Activated CD4-positive, alpha-beta T cell treated with anti-CD3 and anti-CD28 coated beads for 36 hours (primary cell): ENCODE measurements around the gene CD48. TPM values are rescaled to one million over a fixed set of nuclear protein-coding genes. Genes with fewer than 3 reads are reported as not detected.
A peak's percentile ranks its signal among the peaks of the same experiment; 100 is the strongest.

Experiments used
- ATAC-seq: fragments of 200-7000 bp; cut with Tn5 transposase; one replicate; pipeline ENCODE4 v1.10.0; 2021; ENCODE audit warnings: mild to moderate bottlenecking, moderate library complexity
- CTCF ChIA-PET: fragments of 350-600 bp; sonication (Branson Sonifier 250); formaldehyde crosslinking; loops from one replicate; lab custom pipeline; 2021; ENCODE audit warnings: antibody characterized with exemption; lab: Charles Lee
- POLR2A ChIA-PET: fragments of 350-600 bp; sonication (Branson Sonifier 250); formaldehyde crosslinking; loops from one replicate; lab custom pipeline; 2021; ENCODE audit warnings: antibody characterized with exemption, inconsistent platforms; lab: Charles Lee
- DNase-seq: peaks from one replicate; pipeline ENCODE4 v3.0.0-alpha.2; 2020
- H3K27ac Mint-ChIP-seq: one replicate; pipeline ENCODE4 v1.8.0; 2021; ENCODE audit warnings: mixed read lengths
- H3K27me3 Mint-ChIP-seq: one replicate; pipeline ENCODE4 v1.8.0; 2021; ENCODE audit warnings: mixed read lengths
- H3K36me3 Mint-ChIP-seq: one replicate; pipeline ENCODE4 v1.8.0; 2021; ENCODE audit warnings: low read depth, mixed read lengths
- H3K4me1 Mint-ChIP-seq: one replicate; pipeline ENCODE4 v1.8.0; 2021; ENCODE audit warnings: mixed read lengths
- H3K4me3 Mint-ChIP-seq: one replicate; pipeline ENCODE4 v1.8.0; 2021; ENCODE audit warnings: mild to moderate bottlenecking, moderate library complexity, mixed read lengths
- H3K9me3 Mint-ChIP-seq: one replicate; pipeline ENCODE4 v1.8.0; 2021; ENCODE audit warnings: low read depth, mixed read lengths
- intact Hi-C, 2 experiments: fragments of 100-400 bp; cut with DNase I in 1 of 2; cut with micrococcal nuclease in 1 of 2; formaldehyde crosslinking; loops; one replicate each; pipeline versions ENCODE4 v1.14.2 to v1.15.1; 2022 to 2024; cut with DNase I, micrococcal nuclease
- total RNA-seq, 2 experiments: library from RNA; stranded (reverse); gene quantifications; one replicate each; pipeline ENCODE4 v1.2.3, GENCODE V29; 2021

The CD48 gene
- total RNA-seq, 2 experiments from 2014 or later, result 180 to 217 TPM

- Mint-ChIP-seq H3K27ac (no peak overlapping the region), H3K9me3 (peaks cover 6% of the 10 kb centered on the region), H3K36me3 (peaks cover 21% of the 10 kb centered on the region), H3K4me3 (no peak overlapping the region), H3K4me1 (peaks cover 54% of the 10 kb centered on the region), H3K27me3 (no peaks in the 10 kb centered on the region)
- ATAC-seq (no peak), DNase-seq (no peak)
- ChIA-PET POLR2A (no interaction called here), CTCF (interaction anchor here (0.7 to 3.0 kb wide), 4 partner anchors 14 to 108 kb away, joined by 3 to 10 read pairs (median 6); no protein-coding TSS in a partner anchor)
- intact Hi-C loops, result no loop called here
Observed at GRCh38 chr1:160669276-160669675, 42.3 kb downstream of the CD48 start.

- POLR2A ChIA-PET, result no interaction called here
- ATAC-seq (no peak), DNase-seq (no peak)
- H3K27ac Mint-ChIP-seq, result peak overlapping the region; percentile 7
- intact Hi-C loops, result no loop called here
- peaks cover 6% of the 10 kb centered on the region for H3K9me3 Mint-ChIP-seq
- CTCF ChIA-PET, result interaction anchor here (0.9 to 3.0 kb wide), 5 partner anchors 16 to 49 kb away, joined by 3 to 10 read pairs (median 4); no protein-coding TSS in a partner anchor
- H3K4me3 Mint-ChIP-seq, result no peak overlapping the region
- H3K36me3 Mint-ChIP-seq, result peaks cover 24% of the 10 kb centered on the region
- H3K27me3 Mint-ChIP-seq, result no peaks in the 10 kb centered on the region
- H3K4me1 Mint-ChIP-seq, result peaks cover 68% of the 10 kb centered on the region
Observed at GRCh38 chr1:160667896-160668295, 43.7 kb downstream of the CD48 start.

- DNase-seq, result no peak
- ATAC-seq, result peak; percentile 30
- Mint-ChIP-seq H3K27ac (peak overlapping the region; percentile 89), H3K36me3 (peaks cover 23% of the 10 kb centered on the region), H3K4me1 (peaks cover 78% of the 10 kb centered on the region), H3K9me3 (peaks cover 6% of the 10 kb centered on the region), H3K4me3 (peak overlapping the region; percentile 32), H3K27me3 (no peaks in the 10 kb centered on the region)
- intact Hi-C loops, result no loop called here
- POLR2A ChIA-PET, result no interaction called here
- CTCF ChIA-PET, result interaction anchor here (0.9 to 3.6 kb wide), 6 partner anchors 10 to 47 kb away, joined by 3 to 18 read pairs (median 4); no protein-coding TSS in a partner anchor
Observed at GRCh38 chr1:160666079-160666442, 45.6 kb downstream of the CD48 start.

GRCh38 chr1:160665330-160666078 is 46.1 kb downstream of the CD48 start:
- peaks cover 19% of the 10 kb centered on the region for H3K36me3 Mint-ChIP-seq
- ATAC-seq (peak; percentile 55), DNase-seq (peak; percentile 62)
- H3K4me3 Mint-ChIP-seq, result peak overlapping the region; percentile 32
- no peaks in the 10 kb centered on the region for H3K27me3 Mint-ChIP-seq
- intact Hi-C loops, result loop anchor here in 1 of 2 experiments (2.0 kb wide), 1 partner anchor 19 kb away; the partner anchor contains the start of gene SLAMF1
- CTCF ChIA-PET, result interaction anchor here (0.7 to 3.6 kb wide), 9 partner anchors 10 to 285 kb away, joined by 3 to 18 read pairs (median 3); no protein-coding TSS in a partner anchor
- H3K27ac Mint-ChIP-seq, result peak overlapping the region; percentile 89
- peaks cover 6% of the 10 kb centered on the region for H3K9me3 Mint-ChIP-seq
- POLR2A ChIA-PET, result interaction anchor here (0.7 kb wide), 2 partner anchors 8 to 74 kb away, joined by 3 read pairs; no protein-coding TSS in a partner anchor
- peaks cover 73% of the 10 kb centered on the region for H3K4me1 Mint-ChIP-seq

GRCh38 chr1:160664573-160665051 is 47.0 kb downstream of the CD48 start:
- Mint-ChIP-seq H3K9me3 (peaks cover 7% of the 10 kb centered on the region), H3K36me3 (peaks cover 19% of the 10 kb centered on the region), H3K4me3 (peak overlapping the region; percentile 40), H3K4me1 (peaks cover 70% of the 10 kb centered on the region), H3K27ac (peak overlapping the region; percentile 89), H3K27me3 (no peaks in the 10 kb centered on the region)
- DNase-seq, result peak; percentile 55
- ChIA-PET CTCF (interaction anchor here (1.0 to 3.6 kb wide), 8 partner anchors 10 to 236 kb away, joined by 3 to 18 read pairs (median 4); no protein-coding TSS in a partner anchor), POLR2A (interaction anchor here (0.7 kb wide), 1 partner anchor 9 kb away, joined by 3 read pairs; no protein-coding TSS in a partner anchor)
- peak; percentile 79 for ATAC-seq
- intact Hi-C loops, result loop anchor here in 1 of 2 experiments (1.0 to 2.0 kb wide), 2 partner anchors 18 to 37 kb away; partner anchors contain the start of gene SLAMF1

GRCh38 chr1:160662910-160663309 is 48.7 kb downstream of the CD48 start:
- no peaks in the 10 kb centered on the region for H3K27me3 Mint-ChIP-seq
- ATAC-seq (no peak), DNase-seq (no peak)
- H3K4me1 Mint-ChIP-seq, result peaks cover 76% of the 10 kb centered on the region
- intact Hi-C loops, result no loop called here
- H3K27ac Mint-ChIP-seq, result peak overlapping the region; percentile 62
- peaks cover 21% of the 10 kb centered on the region for H3K36me3 Mint-ChIP-seq
- POLR2A ChIA-PET, result interaction anchor here (0.8 kb wide), 1 partner anchor 17 kb away, joined by 3 read pairs; no protein-coding TSS in a partner anchor
- CTCF ChIA-PET, result interaction anchor here (0.5 to 2.4 kb wide), 10 partner anchors 9 to 347 kb away, joined by 3 to 13 read pairs (median 4); partner anchors contain the start of gene SLAMF1
- no peak overlapping the region for H3K4me3 Mint-ChIP-seq
- H3K9me3 Mint-ChIP-seq, result peaks cover 9% of the 10 kb centered on the region

GRCh38 chr1:160659566-160659965 is 52.1 kb downstream of the CD48 start:
- CTCF ChIA-PET, result interaction anchor here (0.7 to 1.0 kb wide), 2 partner anchors 8 to 21 kb away, joined by 3 to 4 read pairs; no protein-coding TSS in a partner anchor
- POLR2A ChIA-PET, result no interaction called here
- Mint-ChIP-seq H3K4me1 (peaks cover 73% of the 10 kb centered on the region), H3K4me3 (no peak overlapping the region), H3K9me3 (peaks cover 6% of the 10 kb centered on the region), H3K27ac (peak overlapping the region; percentile 10), H3K36me3 (peaks cover 16% of the 10 kb centered on the region), H3K27me3 (no peaks in the 10 kb centered on the region)
- DNase-seq (no peak), ATAC-seq (no peak)
- intact Hi-C loops, result no loop called here

GRCh38 chr1:160658814-160659193 is 52.8 kb downstream of the CD48 start:
- DNase-seq, result no peak
- Mint-ChIP-seq H3K27ac (peak overlapping the region; percentile 41), H3K4me3 (no peak overlapping the region), H3K9me3 (peaks cover 6% of the 10 kb centered on the region), H3K4me1 (peaks cover 73% of the 10 kb centered on the region), H3K27me3 (no peaks in the 10 kb centered on the region), H3K36me3 (peaks cover 14% of the 10 kb centered on the region)
- intact Hi-C loops, result no loop called here
- ATAC-seq, result no peak
- POLR2A ChIA-PET, result no interaction called here
- CTCF ChIA-PET, result interaction anchor here (0.7 to 0.9 kb wide), 2 partner anchors 22 to 46 kb away, joined by 3 to 4 read pairs; no protein-coding TSS in a partner anchor

- Mint-ChIP-seq H3K4me1 (peaks cover 73% of the 10 kb centered on the region), H3K36me3 (peaks cover 14% of the 10 kb centered on the region), H3K27ac (peak overlapping the region; percentile 41), H3K4me3 (no peak overlapping the region), H3K9me3 (peaks cover 6% of the 10 kb centered on the region), H3K27me3 (no peaks in the 10 kb centered on the region)
- CTCF ChIA-PET, result interaction anchor here (0.9 to 1.0 kb wide), 2 partner anchors 11 to 46 kb away, joined by 4 to 5 read pairs; partner anchors contain the start of gene SLAMF1
- intact Hi-C loops, result no loop called here
- ATAC-seq (no peak), DNase-seq (no peak)
- POLR2A ChIA-PET, result no interaction called here
Observed at GRCh38 chr1:160658162-160658813, 53.3 kb downstream of the CD48 start.

GRCh38 chr1:160657250-160657781 is 54.3 kb downstream of the CD48 start:
- ATAC-seq, result peak; percentile 62
- peak overlapping the region; percentile 38 for H3K4me3 Mint-ChIP-seq
- ChIA-PET CTCF (interaction anchor here (0.6 to 1.0 kb wide), 2 partner anchors 10 to 303 kb away, joined by 3 to 5 read pairs; partner anchors contain the start of gene SLAMF1), POLR2A (interaction anchor here (0.5 kb wide), 1 partner anchor 465 kb away, joined by 5 read pairs; no protein-coding TSS in a partner anchor)
- H3K4me1 Mint-ChIP-seq, result peaks cover 74% of the 10 kb centered on the region
- no peak for DNase-seq
- intact Hi-C loops, result loop anchor here in 1 of 2 experiments (2.0 kb wide), 1 partner anchor 39 kb away; no protein-coding TSS in a partner anchor
- no peaks in the 10 kb centered on the region for H3K27me3 Mint-ChIP-seq
- H3K9me3 Mint-ChIP-seq, result peaks cover 6% of the 10 kb centered on the region
- H3K27ac Mint-ChIP-seq, result peak overlapping the region; percentile 92
- H3K36me3 Mint-ChIP-seq, result peaks cover 14% of the 10 kb centered on the region
